Measurements from ENCODE around the gene LRRC70.

DNA sequence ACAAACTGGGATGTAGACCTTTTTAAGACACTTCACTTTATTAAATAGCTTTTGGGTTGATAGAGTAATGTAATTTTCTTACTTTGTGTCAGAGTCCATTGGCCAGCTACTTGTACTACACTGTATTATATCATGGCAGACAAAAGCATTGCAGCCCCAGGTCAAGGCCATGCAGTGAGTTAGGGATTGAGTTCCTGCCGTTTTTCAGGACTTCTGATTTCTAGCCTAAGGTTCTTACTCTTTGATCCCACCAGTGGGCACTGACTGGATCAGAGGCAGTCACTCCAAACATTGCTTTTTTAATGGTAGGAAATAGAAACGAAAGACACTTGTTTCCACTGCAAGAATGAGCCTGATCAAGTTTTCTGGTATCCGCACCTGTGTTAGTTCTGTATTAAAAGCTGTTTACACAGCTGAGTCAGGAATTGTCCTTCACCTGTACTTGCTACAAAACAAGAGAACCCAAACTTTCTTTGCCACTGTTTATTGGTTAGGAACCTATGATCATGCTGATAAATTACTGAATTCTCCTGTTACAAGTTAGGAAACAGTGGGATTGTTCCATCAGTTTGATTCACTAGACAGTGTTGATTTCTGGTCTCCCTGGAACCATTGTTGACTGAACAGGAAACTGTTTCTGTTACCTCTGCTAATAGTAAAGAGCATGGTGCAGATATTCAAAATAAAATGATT is 22.1 kb downstream of the LRRC70 start:
- no peak for TF ChIP-seq POLR2A (IDR thresholded peaks at IDR 0.05)
- TF ChIP-seq, protein P1, sequence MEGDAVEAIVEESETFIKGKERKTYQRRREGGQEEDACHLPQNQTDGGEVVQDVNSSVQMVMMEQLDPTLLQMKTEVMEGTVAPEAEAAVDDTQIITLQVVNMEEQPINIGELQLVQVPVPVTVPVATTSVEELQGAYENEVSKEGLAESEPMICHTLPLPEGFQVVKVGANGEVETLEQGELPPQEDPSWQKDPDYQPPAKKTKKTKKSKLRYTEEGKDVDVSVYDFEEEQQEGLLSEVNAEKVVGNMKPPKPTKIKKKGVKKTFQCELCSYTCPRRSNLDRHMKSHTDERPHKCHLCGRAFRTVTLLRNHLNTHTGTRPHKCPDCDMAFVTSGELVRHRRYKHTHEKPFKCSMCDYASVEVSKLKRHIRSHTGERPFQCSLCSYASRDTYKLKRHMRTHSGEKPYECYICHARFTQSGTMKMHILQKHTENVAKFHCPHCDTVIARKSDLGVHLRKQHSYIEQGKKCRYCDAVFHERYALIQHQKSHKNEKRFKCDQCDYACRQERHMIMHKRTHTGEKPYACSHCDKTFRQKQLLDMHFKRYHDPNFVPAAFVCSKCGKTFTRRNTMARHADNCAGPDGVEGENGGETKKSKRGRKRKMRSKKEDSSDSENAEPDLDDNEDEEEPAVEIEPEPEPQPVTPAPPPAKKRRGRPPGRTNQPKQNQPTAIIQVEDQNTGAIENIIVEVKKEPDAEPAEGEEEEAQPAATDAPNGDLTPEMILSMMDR (IDR thresholded peaks at IDR 0.05 in 8 of 11, conservative IDR thresholded peaks at IDR 0.05 in 3 of 11), result no peak
